CD4-positive, alpha-beta T cell treated with Interleukin-4 for 1 hour (primary cell): ENCODE data around the gene ERN1.

Experiments
- DNase-seq, 2 donors: peaks; one replicate each; pipeline ENCODE4 v3.0.0-alpha.2; 2020 to 2022

The ERN1 gene

GRCh38 chr17:64157669-64158180 is 27.8 kb upstream of the ERN1 start:
- DNase-seq, result no peak

GRCh38 chr17:64156670-64157069 is 26.7 kb upstream of the ERN1 start:
- no peak for DNase-seq

- no peak for DNase-seq
Measured at GRCh38 chr17:64155751-64156544, 26.0 kb upstream of the ERN1 start.

DNA sequence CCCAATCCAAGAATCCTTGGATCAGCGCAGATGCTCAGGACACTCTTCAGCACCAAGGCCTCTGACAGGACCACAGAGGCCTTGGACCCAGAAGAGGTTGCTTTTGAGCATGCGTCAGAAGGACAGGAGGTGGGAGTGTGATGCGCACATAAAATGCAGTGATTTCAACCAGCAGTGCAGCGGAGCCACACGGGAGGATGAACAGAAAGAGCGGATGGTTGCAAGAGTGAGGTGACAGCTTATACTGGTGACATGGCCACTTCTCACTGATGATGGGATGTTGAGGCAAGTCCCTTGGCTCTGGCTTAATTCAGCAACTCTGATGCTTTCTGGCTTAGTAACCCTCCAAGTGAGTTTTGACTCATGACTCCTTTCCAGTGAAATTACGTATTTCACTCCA is 25.2 kb upstream of the ERN1 start:
- no peak for DNase-seq

- no peak for DNase-seq
Measured at GRCh38 chr17:64154717-64155116, 24.8 kb upstream of the ERN1 start.

GRCh38 chr17:64154313-64154695 is 24.4 kb upstream of the ERN1 start:
- no peak for DNase-seq

DNA sequence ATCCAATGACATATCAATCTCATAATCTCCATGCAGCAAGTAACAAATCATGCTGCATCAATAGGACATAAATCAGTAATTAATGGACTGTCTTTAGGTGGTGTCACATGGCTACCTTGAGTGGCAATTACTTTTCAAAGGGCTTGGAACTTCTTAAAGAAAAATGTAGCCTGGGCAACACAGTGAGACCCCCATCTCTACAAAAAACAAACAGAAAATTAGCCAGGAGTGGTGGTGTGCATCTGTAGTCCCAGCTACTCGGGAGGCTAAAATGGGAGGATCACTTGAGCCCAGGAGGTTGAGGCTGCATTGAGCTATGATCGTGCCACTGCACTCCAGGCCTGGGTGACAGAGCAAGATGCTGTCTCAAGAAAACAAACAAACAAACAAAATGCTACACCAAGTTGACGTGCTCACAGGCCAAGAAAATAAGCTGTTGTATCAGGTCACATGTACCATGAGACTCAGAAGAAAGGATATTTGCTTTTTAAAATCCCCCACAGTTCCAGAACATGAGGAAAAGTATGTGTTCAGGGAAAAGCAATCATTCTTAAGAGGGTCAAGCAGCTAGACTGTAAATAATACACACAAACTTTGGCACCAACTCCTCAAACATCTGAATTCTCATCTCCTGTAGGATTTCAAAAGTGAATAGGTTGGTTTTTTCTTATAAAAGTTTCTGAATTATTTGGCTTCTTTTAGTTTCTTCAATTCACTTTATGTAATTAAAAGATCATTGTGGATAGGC is 23.8 kb upstream of the ERN1 start:
- DNase-seq, result no peak

DNA sequence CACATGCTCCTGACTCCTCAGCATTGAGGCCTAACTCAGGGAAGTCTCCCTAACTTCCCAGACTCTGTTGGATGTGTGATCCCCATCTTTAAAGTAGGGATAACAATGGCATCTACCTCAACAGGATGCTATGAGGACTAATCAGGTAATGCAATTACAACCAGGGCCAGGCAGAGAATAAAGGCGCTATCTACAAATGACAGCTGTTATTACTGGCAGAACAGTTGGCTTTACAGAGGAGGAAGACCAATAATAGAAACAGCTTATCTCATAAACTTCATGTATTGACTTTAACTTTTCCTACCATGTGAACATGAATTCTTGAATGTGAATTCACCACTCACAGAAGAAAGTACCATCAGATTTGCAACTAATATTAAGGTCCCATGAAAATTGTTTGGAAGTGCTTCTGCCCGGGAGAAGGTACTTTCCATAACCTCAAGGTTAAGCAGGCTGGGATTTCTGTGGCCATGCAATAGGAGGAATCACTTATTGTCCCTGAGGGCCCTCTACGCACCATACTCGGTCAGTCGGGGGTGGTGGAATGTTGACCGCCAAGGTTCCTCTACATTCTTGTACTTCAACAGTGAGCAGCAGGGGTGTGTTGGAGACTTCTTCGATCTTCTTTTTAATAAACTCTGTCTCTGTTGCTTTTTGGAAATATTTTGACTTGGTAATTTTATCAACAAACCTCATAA is 22.6 kb upstream of the ERN1 start:
- DNase-seq, result no peak

- no peak for DNase-seq
Measured at GRCh38 chr17:64151016-64151368, 21.0 kb upstream of the ERN1 start.

DNA sequence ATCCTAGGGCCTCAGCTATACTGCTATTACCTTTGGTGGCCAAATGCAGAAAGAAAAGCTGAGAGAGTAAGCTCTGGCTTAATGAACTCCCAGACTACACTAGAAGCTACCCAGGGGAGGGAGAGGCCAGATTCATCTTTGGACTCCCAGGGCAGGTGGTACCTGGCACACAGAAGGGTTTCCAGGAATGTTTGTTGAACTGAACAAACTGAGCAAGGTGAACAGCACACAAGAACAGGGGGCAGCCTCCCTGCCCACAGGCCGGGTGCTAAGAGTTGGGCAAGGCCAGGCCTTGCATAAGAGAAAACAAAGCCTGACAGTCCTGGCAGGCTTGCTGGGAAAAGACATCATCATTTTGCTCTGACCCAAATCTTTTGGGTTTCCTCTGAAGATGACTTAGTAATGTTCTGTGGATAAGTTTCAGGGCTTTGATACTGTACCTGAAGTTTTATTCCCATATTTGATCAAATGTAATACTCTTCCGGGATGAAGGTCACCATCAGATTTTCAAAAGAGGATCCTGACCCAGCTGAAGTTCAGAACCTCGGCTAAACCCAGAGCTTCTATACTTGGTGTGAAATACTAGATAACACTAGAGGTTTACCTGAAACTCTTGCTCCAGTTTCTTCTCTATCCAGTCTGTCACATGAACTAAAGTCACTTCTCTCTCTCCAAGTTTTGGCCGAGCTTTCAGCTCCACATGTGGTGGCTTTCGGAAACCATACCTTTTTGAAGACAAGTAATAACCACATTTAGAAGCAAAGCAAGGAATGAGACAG is 20.5 kb upstream of the ERN1 start:
- no peak for DNase-seq

DNA sequence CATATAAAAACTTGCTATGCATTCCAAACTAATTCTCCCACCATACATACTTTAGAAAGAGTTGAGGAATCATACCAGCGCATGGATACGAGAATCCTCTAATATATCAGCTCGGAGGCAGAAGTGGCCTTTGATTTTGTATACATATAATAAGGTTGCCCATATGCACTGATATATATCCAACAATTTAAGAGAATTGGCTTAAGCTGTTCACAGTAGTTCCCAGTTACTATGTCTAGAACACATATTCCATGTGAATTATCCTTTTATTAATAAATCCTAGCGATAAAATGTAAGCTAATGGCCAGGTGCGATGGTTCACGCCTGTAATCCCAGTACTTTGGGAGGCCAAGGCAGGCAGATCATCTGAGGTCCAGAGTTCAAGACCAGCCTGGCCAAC is 19.3 kb upstream of the ERN1 start:
- no peak for DNase-seq

DNA sequence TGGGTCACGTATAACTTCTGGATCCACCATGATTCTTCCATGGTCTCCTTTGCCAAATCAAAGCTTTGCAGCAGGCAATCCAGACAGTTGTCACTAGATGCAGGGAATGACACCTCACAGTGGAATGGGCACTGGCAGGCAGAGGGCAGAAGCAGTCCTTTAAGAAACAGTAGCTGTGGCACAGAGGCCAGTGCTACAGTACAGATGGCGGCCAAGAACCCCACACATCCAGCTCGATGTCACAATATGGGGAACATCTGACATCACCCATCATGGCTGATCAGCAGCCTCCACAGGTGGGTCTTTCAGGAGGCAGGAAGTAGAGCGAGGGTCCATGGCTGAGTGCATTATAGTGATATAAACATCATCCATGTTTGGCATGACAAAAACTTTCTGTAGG is 18.8 kb upstream of the ERN1 start:
- peak in 1 of 2 donors; percentile 15 for DNase-seq

GRCh38 chr17:64148017-64148631 is 18.2 kb upstream of the ERN1 start:
- DNase-seq, result no peak

DNA sequence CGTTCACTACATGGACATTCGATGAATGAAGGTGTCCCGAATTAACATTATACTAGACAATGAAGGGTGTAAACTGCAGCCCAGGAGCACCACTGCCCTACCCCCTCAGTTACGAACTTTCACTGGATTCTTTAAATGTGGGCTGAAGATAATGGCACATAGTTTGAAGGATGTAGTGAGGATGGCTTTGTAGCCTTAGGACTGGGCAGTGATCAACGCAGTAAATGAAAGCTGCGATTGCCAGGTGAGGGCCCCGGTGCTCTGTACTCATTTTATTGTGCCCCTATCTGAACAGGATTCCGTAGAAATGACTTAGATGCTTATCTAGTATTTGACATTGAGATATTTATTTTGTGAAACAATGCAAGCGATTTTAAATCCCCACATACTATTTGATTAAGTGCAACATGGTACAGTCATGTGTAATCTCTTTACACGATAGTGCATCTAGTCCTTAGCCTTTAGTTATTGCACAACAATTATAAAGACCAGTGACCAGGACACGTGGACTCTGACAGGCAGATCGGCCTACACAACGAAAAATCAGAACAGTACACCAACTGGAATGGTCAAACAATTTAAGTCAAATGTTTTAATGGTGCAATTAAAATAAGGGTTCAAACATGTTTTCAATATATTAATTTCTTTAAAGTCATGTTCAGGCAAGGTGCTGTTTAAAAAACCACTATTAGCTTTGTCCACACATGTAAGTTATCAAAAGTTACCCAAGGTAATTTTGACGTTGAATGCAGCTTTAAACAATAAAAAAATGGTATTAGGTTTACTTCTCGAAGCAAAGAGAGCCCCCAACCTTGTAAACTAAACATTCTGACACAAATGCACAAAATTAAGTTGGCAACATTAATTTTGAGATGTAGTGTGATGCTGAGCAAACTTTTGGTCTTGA is 17.4 kb upstream of the ERN1 start:
- DNase-seq, result peak in 1 of 2 donors; percentile 40

DNA sequence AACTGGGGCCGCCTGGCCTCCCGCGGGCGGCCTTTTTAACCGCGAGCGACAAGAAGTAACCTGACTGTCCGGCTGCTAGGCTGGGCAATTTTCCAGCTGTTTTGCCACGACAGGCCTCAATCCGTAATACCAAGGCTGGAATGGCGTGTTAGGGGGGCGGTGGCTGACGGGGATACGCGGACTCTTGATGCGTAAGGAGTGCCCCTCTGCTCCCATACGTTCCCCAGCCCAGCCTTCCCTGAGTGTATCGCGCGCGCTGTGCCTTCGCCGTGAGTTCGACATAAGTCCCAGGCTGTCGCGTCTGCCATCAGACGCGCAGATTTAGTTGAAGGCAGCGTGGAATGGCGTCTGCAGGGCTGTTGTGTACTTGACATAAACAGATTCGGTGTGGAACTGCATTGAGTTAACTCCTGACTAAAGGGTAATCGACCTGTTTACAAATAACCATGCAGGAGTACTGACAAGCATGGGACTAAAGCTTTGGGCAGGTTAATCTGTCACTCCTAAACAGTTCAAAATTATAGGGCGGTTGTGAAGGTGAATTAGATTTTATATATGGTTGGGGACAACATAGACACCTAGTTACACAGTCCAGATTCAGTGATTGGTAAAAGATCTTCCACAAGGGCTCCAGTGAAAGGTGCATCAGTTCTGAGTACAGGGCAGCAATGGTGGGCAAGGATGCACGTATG is 16.6 kb upstream of the ERN1 start:
- DNase-seq, result peak; percentile 51 to 59

- peak; percentile 98 for DNase-seq
Measured at GRCh38 chr17:64145751-64146417, 15.9 kb upstream of the ERN1 start.

- DNase-seq, result no peak
Measured at GRCh38 chr17:64145375-64145750, 15.4 kb upstream of the ERN1 start.

DNA sequence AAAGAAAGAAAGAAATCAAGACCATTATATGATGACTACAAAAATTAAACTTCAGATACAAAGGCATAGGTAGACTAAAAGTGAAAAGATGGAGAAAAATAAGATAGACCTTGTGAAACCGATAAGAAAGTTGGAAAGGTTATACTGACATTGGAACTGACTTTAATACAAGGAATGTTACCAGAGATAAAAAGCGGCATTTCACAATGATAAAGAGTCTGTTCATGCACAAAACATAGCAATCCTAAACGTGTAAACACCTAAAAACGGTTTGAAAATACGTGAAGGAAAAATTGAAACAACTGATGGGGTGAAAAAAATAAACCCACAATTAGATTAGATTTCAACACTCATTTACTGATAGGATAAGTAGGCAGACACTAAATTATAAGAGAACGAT is 9.6 kb upstream of the ERN1 start:
- DNase-seq, result no peak

DNA sequence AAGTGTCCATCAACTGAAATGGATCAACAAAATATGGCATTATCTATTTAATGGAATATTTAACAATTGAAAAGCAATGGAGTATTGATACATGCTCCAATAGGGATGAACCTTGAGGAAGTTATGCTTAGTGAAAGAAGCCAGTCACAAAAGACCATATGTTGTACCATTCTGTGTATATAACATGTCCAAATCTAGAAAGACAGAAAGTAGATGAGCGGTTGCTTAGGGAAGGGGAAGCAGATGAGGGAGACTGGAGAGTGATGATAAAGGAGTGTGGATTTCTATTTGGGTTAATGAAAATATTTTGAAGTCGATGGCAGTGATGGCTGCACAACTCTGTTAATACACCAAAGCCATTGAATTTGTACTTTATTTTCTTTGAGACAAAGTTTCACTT is 8.5 kb upstream of the ERN1 start:
- DNase-seq, result no peak

DNA sequence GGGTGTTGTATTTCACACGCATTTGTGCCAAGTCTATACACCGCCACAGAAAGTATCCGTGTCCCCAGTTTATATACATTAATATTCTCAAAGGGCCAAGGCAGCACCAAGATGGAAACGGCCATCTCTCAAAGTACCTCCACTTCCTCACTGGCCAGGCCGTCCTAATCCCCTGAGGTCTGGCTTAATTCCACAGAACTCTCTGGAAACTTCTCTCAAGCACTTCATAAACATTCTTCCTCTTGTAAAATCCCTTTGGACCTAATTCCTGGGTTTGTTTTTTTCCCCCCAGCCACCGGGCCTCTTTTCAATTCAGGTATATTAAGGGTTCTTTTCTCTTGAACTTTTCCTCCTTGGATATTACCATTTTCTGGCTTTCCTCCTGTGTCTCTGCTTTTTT is 5.1 kb upstream of the ERN1 start:
- DNase-seq, result no peak
